HPDE6-E6E7 (cell line): ENCODE measurements around the gene MVB12B.

Experiments used
- DNase-seq: peaks from one replicate; pipeline ENCODE4 v3.0.0; 2011; ENCODE audit warnings: missing footprints; ENCODE audit errors: extremely low spot score

Gene MVB12B

GRCh38 chr9:126408004-126408403, 81.4 kb downstream of the MVB12B start:
- no peak for DNase-seq

- no peak for DNase-seq
Measured at GRCh38 chr9:126410229-126410628, 83.6 kb downstream of the MVB12B start.

- peak; percentile 31 for DNase-seq
Measured at GRCh38 chr9:126411225-126411947, 84.8 kb downstream of the MVB12B start.

GRCh38 chr9:126411948-126412284, 85.3 kb downstream of the MVB12B start:
- DNase-seq: no peak

- DNase-seq: no peak
Measured at GRCh38 chr9:126412905-126413304, 86.3 kb downstream of the MVB12B start.

- no peak for DNase-seq
Measured at GRCh38 chr9:126413391-126414068, 86.9 kb downstream of the MVB12B start.

GRCh38 chr9:126415741-126416370, 89.2 kb downstream of the MVB12B start:
- DNase-seq: no peak

- no peak for DNase-seq
Measured at GRCh38 chr9:126417043-126417442, 90.4 kb downstream of the MVB12B start.

GRCh38 chr9:126417684-126418083, 91.1 kb downstream of the MVB12B start:
- DNase-seq: no peak

GRCh38 chr9:126418608-126419007, 92.0 kb downstream of the MVB12B start:
- no peak for DNase-seq

GRCh38 chr9:126419475-126419874, 92.8 kb downstream of the MVB12B start:
- no peak for DNase-seq

- DNase-seq: no peak
Measured at GRCh38 chr9:126420135-126420534, 93.5 kb downstream of the MVB12B start.

GRCh38 chr9:126420643-126421564, 94.3 kb downstream of the MVB12B start:
- DNase-seq: peak; percentile 53

- DNase-seq: no peak
Measured at GRCh38 chr9:126421567-126422428, 95.2 kb downstream of the MVB12B start.

- no peak for DNase-seq
Measured at GRCh38 chr9:126423142-126423915, 96.7 kb downstream of the MVB12B start.

GRCh38 chr9:126423916-126424185, 97.2 kb downstream of the MVB12B start:
- no peak for DNase-seq

- no peak for DNase-seq
Measured at GRCh38 chr9:126424511-126424910, 97.9 kb downstream of the MVB12B start.

- no peak for DNase-seq
Measured at GRCh38 chr9:126428534-126429175, 102.0 kb downstream of the MVB12B start.

GRCh38 chr9:126429190-126429589, 102.6 kb downstream of the MVB12B start:
- no peak for DNase-seq

- no peak for DNase-seq
Measured at GRCh38 chr9:126430124-126430523, 103.5 kb downstream of the MVB12B start.
